GM19467 (cell line): Measurements from ENCODE around the gene PGAM1.
"Not testable (repeated sequence)": the region's sequence is repeated elsewhere in the genome, so short reads cannot be mapped to it uniquely, and the experiment has no call there.

ENCODE experiments used
- ATAC-seq: cut with Tn5 transposase; IDR thresholded peaks from one replicate; pipeline ENCODE4 v1.9.1; 2021; ENCODE audit warnings: mild to moderate bottlenecking, moderate library complexity; ENCODE audit not compliant: unreplicated experiment

The PGAM1 gene

DNA sequence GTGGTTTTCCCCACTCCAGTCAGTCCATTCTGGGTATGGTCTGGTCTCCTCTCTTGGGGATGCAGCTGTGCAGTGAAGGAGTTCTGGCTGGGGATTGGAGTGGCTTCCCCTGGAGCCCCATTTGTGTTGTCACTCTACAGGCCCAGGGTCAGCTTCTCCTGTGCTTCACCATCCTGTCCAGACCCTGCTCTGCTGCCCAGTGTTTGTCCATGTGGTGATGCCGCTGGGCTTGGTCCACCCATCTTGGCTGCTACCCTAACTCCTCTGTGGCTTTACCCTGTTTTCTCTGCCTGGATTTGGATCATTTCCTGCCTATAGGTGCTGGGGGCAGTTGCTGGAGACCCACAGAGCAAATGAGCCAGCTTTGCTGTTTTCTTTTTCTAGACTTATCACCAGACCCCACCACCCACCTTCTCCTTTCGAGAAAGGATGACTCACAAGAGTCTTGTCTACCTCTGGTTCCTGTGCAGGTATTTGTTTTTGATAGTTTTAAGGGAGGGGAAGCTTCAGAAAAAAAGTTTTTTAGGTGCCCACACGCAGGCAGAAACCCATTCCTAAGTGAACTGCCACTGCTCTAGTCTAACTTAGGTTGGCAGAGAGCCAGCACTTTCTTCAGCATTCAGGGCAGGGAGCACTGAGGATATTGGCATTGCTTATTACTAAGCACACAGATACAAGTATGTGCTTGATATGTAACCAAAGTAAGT lies 28.5 kb downstream of the PGAM1 start:
- ATAC-seq: no peak

DNA sequence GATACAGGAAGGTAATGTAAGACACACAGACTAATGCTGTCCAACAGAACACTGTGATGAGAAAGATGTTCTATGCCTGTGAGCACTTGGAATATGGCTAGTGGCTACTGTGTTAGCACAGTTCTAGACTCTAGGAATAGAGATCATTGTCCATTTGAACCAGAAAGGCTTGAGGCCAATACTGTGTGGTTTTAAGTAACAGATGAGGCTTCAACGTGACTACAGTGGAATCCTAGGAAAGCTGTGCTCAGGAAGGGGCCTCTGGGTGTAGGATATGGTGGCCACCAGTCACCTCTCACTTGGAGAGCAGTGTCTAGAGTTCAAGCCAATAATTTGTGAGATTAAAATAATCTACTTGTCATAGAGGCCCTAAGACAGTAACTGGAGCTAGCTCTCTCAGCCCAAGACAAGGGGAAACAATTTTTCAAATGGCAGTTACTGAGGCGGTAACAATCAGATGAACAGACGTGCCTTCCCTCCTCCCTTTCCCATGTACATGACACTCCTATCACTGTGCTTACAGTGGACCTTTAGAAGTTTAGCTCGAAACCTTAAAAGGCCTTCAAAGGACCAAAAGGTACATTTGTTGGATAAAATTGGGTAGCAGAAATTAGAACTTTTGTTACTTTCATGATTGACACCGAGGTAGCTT lies 30.2 kb downstream of the PGAM1 start:
- no peak for ATAC-seq

DNA sequence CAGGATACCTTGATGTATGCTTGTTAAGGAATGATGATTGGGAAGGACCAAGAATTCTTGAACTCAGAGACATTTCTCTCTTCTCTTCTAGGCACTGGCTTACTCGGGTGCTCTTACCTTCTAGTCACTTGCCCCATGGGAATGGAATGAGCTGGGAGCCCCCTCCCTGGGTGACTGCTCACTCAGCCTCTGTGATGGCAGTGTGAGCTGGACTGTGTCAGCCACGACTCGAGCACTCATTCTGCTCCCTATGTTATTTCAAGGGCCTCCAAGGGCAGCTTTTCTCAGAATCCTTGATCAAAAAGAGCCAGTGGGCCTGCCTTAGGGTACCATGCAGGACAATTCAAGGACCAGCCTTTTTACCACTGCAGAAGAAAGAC lies 30.7 kb downstream of the PGAM1 start:
- ATAC-seq: no peak

DNA sequence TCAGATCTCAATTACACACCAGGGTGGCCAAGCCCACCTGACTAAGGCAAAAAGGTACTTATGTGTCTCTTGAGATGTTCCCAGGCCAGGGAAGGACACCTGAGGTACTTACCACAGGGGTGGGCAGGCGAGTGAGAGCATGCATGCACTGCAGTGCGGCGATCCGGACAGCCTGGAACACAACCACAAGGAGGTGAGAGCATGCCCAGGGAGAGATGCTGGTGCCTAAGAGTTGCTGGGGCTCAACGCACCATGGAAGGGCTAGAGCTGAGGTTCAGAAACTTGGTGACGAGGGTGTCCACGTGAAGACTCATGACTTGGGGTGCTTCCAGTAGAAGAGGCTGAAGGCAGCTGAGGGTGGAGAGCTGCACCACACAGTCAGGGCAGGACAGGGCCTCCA lies 33.1 kb downstream of the PGAM1 start:
- no peak for ATAC-seq

DNA sequence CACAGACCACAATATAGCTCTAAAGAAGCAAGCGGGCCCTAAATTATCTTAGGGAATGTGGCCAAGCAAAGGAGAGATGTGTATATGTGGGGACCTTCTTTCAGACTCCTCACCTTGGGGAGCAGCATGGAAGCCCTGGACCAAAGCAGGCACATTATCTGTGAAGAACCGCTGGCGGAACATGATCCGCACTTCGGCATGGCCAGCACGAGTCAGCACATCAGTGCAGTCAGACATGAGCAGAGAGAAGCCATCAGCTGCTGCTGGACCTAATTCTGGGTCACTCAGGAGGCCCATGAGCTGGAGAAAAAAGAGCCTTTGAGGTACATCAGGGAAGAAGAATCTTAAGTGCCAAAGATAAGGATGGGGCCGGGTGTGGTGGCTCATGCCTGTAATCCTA lies 33.9 kb downstream of the PGAM1 start:
- no peak for ATAC-seq

DNA sequence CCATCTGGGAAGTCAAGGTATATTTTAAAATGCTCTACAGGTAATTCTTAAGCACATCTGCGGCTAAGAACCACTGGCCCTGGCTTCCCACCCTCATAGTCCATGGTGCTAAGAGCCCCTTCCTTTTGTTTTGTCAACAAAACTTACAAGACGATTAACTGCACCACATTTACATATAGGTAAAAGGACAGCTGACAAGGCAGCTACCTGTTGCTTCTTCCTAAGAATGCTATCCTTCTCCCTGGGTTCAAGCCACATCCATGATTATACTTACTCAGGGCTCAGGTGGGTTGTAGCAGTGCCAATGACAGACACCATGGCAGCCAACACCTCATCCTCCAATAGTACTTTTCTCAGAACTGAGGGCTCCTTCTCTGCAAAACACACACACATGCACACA lies 36.3 kb downstream of the PGAM1 start:
- no peak for ATAC-seq

DNA sequence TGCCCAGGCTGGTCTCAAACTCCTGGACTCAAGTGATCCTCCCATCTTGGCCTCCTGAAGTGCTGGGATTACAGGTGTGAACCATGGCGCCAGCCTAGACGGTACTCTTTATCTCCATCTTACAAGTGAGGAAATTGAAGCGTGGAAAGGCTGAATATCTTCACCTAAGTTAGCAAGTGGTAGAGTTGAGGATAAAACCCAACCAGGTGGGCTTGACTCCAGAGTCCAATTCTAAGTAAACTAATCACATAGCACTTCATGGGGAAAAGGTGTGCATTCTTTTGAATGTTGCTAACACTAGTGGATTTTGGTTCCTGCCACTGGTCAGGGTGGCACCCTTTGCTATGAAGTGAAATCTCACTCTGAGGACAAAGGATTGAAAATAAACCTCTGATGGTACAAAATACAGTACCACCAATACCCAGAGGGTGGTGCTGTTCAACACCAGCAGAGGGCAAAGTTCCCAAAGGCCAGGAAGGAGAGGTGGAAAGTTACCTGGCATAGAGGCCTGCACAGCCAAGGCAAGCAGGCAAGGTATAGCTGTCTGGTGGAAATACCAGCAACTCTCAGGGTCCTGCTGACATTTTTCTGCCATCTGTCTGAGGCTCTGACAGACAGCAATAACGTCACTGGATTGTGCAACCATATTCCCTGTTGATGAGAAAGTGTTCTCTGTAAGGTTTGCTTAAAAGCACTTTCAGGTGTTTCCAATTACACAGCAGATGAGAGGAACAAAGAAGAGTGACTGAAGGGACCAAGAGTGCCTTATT lies 37.6 kb downstream of the PGAM1 start:
- ATAC-seq: no peak

DNA sequence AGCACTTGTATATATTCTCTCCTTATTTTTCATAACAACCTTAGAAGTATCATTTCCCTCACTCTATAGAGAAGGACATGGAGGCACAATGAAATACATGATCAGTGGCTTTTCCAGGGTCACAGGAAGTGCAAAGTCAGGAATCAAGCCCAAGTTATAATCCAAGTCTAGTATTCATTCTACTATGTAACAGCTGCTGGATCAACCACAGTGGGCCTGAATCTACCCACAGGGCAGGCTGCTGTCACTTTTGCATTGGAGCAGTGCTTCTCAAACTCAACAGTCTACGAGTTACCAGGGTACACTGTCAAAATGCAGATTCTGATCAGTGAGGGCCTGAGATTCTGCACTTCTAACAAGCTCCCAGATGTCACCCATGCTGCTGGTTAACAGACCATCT lies 38.2 kb downstream of the PGAM1 start:
- no peak for ATAC-seq

DNA sequence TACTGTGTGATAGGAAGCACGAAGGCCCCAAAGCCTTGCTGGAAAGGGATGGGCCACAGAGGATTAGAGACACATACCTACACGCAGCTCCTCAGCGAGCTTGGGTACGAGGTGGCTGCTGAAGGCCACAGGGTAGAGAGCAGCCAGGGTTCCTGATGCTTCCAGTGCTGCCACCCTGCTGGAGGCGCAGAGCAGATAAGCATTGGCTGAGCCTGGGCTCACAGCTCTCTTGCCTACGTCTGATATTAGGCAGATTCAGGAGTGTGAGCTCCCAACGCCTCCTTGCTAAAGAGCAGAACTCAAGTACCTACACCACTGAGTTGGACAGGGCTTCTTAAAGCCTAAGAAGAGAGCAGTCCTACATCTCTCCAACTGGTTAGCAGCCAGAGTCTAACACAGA lies 40.0 kb downstream of the PGAM1 start:
- ATAC-seq: no peak

DNA sequence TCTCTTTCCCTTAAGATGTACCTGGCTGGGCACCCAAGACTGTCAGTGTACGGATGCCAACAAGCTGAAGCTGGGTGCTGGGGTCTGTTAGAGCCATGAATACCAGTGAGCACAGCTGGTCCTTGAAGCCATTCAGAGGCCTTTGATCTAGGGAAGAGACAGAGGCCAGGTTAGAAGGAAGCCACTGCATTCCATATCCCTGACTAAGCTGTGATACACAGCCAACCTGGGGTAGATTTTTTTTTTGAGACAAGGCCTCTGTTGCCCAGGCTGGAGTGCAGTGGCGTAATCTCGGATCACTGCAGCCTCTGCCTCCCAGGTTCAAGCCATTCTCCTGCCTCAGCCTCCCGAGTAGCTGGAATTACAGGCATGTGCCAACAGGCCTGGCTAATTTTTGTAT lies 40.8 kb downstream of the PGAM1 start:
- no peak for ATAC-seq

DNA sequence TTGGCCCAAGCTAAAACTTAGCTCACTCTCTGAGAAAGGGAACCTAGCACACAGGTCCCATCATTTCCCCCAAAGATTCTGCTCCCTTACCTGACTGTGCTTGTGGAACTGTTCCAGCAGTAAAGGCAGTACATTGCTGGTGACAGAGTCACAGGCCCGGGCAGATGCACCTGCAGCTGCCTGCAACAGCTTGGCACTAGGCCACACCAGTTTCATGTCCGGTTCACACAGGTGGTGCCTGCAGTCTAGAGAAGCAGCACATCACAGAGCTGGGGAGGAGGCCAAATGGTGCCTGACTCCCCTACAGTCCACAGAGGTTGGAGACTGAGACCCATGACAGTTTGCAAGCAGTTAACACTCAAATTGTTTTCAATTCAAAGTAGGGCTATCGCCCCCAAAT lies 42.2 kb downstream of the PGAM1 start:
- no peak for ATAC-seq

DNA sequence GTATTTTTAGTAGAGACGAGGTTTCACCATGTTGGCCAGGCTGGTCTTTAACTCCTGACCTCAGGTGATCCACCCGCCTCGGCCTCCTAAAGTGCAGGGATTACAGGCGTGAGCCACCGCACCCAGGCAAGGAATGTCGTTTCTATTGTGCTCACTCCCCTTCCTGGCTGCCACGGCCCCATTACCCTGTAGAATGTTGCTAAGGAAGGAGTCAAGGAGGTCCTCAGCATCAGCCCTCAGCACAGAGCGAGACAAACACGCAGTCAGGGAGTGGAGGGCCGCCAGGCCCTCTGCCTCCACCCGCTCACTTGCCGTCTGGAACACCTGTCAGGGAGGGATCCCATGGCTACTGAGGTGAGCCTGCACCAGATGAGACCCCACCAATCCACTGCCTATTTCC lies 42.8 kb downstream of the PGAM1 start:
- not testable (repeated sequence) for ATAC-seq

DNA sequence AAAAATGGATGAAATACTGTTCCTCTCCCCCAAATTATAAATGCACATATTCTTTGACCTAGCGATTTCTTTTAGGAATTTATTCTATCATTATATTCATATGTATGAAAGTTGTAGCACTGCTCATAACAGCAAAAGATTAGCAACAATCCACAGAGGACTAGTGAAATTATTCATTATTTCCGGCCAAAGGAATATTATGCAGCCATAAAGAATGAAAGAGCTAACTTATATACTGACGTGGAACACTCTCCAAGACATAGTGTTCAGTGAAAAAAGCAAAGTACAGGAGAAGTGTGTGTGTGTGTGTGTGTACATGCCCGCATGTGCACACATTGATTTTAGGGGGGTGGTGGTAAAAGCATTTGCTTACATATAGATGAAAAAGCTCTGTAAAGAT lies 48.9 kb downstream of the PGAM1 start:
- ATAC-seq: no peak

DNA sequence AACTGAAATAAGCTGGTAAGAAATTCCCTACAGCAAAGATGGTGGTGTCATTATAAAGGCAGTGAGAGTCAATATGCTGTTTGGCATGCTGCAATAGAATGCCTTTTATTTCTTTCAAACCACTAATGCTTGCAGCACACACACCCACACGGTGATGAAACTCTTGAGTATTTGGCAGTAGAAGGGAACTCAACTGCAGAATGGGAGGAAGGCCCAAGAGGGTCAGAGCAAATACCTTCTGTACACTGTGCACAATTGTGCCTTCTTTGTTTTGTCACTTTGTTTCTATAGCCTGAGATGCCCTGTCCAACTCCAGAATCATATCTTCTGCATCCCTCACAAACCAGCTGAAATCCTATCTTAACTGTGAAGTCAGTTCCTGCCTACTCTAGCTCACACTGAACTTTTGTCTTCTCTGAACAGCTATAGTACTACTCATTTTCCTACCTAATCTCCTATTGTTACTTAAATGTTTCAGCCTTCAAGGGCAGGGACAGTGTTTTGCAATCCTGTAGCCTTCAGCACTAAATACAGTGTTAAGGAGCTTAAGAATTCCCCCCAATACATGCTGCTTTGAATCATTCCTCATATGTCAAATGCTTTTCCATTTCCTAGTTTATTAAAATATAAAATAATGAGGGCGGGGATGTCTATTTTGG lies 50.1 kb downstream of the PGAM1 start:
- ATAC-seq: no peak

DNA sequence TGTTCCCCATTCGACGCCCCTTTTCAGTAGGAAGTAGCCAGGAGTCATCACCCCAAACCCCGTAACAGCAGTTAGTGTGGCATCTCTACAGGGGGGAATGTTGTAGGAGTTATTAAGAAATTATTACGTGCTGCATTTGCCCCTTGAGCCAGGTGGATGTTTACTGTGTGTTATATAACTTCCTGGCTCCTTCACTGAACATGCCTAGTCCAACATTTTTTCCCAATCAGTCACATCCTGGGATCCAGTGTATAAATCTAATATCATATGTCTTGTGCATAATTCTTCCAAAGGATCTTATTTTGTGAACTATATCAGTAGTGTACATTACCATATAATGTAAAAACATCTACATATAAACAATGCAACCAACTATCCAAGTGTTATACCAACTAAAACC lies 53.4 kb downstream of the PGAM1 start:
- not testable (repeated sequence) for ATAC-seq

DNA sequence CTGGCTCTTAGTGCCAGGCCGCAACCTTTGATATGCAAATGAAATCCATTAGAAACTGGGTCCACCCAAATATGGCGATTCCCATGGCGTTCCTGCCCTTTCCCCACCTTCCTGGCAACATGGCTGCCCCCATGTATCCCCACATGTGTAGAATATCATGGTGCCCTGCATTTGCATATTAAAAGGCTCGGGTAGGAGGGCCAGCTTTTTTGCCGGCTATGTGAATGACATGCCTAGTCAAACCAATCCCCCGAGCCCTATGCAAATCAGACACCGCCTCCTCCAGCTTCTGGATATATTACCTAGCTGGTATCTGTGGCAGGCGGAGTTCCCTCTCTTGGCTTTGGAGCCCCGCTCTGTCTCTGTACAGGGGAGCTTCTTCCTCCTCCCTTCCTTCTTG lies 53.9 kb downstream of the PGAM1 start:
- ATAC-seq: no peak

DNA sequence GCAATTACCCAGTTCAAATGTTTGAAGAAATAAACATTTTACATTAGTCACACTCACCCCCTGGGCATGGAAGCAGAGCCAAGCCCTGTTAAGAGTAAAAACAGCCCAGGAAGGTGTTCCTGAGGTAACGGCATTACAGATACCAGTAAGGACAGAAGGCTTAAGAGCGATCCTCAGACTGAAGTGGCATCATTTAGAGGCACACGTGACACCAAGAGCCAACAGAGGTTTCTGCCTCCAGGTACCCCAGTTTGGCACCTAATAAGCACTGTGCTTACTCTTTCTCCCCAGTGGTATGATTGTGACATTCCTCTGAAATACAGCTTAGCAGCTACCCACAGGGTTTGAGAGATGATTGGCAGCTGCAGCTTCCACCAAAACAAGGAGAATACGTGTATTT lies 55.1 kb downstream of the PGAM1 start:
- ATAC-seq: no peak

DNA sequence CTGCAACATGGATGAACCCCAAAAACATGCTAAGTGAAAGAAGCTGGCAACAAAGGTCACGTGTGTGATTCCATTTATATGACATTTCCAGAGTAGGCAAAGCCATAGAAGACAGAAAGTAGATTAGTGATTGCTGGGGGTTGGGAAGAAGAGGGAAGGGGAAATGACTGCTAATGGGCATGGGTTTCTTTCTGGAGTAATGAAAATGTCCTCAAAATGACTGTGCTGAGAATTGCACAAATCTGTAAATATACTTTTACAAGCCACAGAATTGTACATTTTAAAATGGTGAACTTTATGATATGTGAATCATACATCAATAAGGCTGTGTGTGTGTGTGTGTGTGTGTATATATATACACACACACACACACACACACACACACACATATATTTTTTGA lies 56.4 kb downstream of the PGAM1 start:
- no peak for ATAC-seq
